ENCODE results near the gene DZIP1L. TPM values are rescaled to one million over a fixed set of nuclear protein-coding genes. Genes with fewer than 3 reads are reported as not detected.

The DZIP1L gene
- 25.2 and 31.9 TPM in 2 replicates for total RNA-seq

GRCh38 chr3:138114988-138115971, at the start of gene DZIP1L:
Gene DZIP1L (minus strand): TSS chr3:138115608. CDS start chr3:138103971, 11,637 bp downstream.

GRCh38 chr3:138132239-138132638, 16.8 kb upstream of the DZIP1L start, which contains the start of gene A4GNT:
Gene A4GNT (minus strand): TSS chr3:138132390. CDS start chr3:138131256, 1,134 bp downstream.

Other genes starting within 250 kb of the DZIP1L start
- not detected in 2 replicates for gene CLDN18, start 105.4 kb downstream of the DZIP1L start, total RNA-seq
- not detected in 2 replicates for gene A4GNT, start 16.8 kb upstream of the DZIP1L start, total RNA-seq
- 13.4 and 14.8 TPM in 2 replicates for gene DBR1, start 59.3 kb upstream of the DZIP1L start, total RNA-seq
- 46.6 and 51.7 TPM in 2 replicates for gene ARMC8, start 71.7 kb upstream of the DZIP1L start, total RNA-seq
- gene NME9, start 214.2 kb upstream of the DZIP1L start, total RNA-seq: not detected in 2 replicates
- gene MRAS, start 233.0 kb upstream of the DZIP1L start, total RNA-seq: 48.9 and 76.3 TPM in 2 replicates

All from smooth muscle cell of the umbilical artery (primary cell).